GM13977 (cell line): ENCODE results near the gene RANBP10.
A peak's percentile ranks its signal among the peaks of the same experiment; 100 is the strongest.

ENCODE experiments used
- DNase-seq: peaks from one replicate; pipeline ENCODE4 v3.0.0; 2012; ENCODE audit warnings: low spot score
- in situ Hi-C: fragments of 300-500 bp; cut with MboI; formaldehyde crosslinking; loops from one replicate; pipeline ENCODE4 v1.12.0; 2022; ENCODE audit warnings: low sequenced_read_pairs, low pct_unique_long_range_greater_than_20kb, mixed read lengths, inconsistent platforms; ENCODE audit not compliant: unreplicated experiment
- TF ChIP-seq, protein P1 (sequence below): IDR thresholded peaks from 2 replicates; pipeline ENCODE4 v1.5.1; 2012; ENCODE audit warnings: mild to moderate bottlenecking, control low read depth; ENCODE audit not compliant: insufficient read depth; ENCODE audit errors: extremely low read depth, missing control alignments

The RANBP10 gene

DNA sequence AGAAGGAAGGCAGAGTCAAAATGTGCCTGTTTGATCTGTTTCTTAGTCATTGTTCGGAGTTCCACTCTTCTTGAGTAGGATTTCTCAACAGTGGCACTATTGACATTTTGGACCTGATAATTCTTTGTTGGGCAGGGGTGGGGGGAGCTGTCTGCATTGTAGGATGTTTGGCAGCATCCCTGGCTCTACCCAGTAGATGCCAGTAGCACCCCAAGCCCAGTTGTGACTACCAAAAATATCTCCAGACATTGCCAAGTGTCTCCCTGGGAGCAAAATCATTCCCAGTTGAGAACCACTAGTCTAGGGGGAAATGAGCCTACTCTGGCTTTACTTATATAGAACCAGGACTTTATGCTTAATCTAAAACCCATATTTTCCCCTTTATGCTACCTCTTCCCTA, 86.1 kb downstream of the RANBP10 start:
- no peak for DNase-seq
- TF ChIP-seq, protein P1, sequence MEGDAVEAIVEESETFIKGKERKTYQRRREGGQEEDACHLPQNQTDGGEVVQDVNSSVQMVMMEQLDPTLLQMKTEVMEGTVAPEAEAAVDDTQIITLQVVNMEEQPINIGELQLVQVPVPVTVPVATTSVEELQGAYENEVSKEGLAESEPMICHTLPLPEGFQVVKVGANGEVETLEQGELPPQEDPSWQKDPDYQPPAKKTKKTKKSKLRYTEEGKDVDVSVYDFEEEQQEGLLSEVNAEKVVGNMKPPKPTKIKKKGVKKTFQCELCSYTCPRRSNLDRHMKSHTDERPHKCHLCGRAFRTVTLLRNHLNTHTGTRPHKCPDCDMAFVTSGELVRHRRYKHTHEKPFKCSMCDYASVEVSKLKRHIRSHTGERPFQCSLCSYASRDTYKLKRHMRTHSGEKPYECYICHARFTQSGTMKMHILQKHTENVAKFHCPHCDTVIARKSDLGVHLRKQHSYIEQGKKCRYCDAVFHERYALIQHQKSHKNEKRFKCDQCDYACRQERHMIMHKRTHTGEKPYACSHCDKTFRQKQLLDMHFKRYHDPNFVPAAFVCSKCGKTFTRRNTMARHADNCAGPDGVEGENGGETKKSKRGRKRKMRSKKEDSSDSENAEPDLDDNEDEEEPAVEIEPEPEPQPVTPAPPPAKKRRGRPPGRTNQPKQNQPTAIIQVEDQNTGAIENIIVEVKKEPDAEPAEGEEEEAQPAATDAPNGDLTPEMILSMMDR, result no peak
- in situ Hi-C loops, result no loop called here

DNA sequence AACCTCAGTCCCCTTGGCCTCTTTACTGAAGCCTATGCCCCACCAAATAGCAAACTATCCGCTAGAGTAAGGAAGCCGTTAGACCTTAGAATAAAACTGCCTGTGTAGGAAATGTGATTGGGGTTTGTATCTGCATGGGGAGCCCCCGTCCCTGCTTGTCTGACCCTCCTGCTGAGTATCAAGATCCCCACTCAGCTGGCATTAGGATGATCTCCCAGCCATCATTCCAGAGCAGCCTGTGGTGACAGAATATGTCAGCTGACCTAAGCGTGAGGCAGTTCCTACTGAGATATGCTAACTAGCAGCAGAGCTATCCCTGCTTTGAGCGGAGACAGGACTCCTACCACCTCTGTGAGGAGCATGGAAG, 86.6 kb downstream of the RANBP10 start:
- TF ChIP-seq, protein P1, result no peak
- peak; percentile 46 for DNase-seq
- in situ Hi-C loops, result no loop called here

DNA sequence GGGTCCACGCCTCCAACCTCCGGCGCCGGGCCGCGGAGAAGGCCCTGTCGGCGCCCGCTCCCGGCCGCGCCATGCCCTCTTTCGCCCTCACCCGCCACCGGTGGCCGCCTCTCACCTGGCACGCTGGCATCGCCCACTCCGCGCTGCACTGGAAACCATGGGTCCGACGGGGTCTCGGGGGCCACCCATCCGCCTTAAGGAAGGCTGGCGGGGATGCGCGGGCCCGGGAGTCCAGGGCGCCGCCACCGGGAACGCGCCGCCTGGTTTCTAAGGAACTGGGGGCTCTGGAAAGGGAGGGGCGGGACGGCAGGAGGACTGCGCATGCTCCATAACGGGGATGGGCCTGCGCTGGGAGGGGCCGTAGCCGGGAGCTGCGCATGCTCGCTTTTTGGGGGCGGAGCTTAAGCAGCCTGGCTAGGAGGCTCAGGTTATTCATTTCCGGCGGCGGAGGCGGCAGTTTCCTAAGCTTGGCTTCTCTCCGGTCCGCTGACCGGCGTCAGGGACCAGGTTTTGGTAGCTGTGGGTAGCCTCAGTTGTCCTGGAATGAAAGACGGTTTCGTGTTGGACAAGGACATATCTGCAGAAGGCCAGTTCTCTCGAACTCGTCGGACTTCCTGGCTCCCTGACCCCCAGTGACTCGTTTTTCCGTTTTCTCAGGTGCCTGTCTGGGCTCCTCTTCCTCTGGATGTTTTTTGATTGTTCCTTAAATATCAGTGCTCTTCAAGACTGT, 87.1 kb downstream of the RANBP10 start, which contains the start of gene GFOD2:
TSS of gene GFOD2 (minus strand) at position 269 of the 730 bp plus-strand sequence. CDS start 33,601 bp downstream, outside the sequence.
- TF ChIP-seq, protein P1, result no peak
- in situ Hi-C loops, result no loop called here

DNA sequence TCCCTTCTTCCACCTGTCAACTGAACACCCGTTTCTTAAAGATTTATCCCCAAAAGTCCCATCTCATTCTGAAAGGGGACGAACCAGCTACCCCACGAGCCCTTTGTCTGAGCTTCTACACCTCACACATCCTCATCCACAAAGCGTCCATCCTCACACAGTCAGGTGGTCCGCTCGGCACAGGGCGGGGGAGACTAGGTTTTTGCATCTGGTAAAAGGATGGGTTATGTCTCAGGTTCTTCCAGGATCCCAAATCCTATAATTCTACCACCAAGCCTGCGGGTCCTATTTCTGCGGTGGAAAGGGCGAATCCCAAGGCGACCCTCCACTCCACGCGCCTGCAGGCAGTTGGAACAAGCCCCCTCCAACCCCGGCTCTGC, 87.7 kb downstream of the RANBP10 start:
- in situ Hi-C loops, result no loop called here
- peak; percentile 64 for DNase-seq
- TF ChIP-seq, protein P1, result no peak

More for the DNA sequence above, 87.1 kb downstream of the RANBP10 start, which contains the start of gene GFOD2:
- peak; percentile 100 for DNase-seq

DNA sequence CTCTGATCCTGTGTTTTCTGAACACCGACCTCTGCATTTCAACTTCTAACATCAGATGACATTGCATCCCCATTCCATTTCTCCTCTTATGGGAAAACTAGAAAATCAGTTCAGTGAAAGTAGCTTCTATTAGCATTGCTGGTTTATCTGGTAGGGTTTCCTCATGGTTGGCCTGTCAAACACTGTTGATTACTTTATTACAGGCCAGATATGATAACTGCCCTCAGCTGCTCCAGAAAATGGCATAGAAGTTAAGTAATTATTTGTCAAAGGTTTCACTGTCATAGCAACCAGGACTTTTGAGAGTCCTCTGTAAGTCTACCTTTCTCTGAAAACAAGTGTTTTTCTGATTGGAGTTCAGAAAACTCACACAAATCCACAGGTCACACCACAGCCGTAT, 90.3 kb downstream of the RANBP10 start:
- TF ChIP-seq, protein P1, result no peak
- in situ Hi-C loops, result no loop called here
- DNase-seq, result no peak

DNA sequence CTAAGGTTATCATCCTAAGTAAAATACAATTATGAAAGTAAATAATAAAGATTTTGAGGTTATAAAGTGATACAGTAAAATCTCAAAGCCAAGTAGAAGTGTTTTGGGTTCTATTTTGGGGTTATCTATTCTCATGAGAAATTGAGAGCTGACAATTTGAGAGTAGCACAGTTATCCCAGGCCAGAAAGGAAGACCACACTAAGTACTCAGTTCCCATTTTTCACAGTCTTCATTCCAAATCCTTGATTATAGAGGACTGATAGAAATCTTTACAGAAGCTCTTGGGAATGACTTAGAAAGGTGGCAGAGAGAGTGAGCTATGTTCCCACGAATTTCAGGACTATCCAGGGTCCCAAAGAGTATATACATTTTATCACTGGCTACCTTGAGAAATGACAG, 91.8 kb downstream of the RANBP10 start:
- in situ Hi-C loops, result no loop called here
- TF ChIP-seq, protein P1, result no peak
- DNase-seq, result no peak
